K562 (cell line): ENCODE results near the gene IL17RA. TPM values are rescaled to one million over a fixed set of nuclear protein-coding genes. Genes with fewer than 3 reads are reported as not detected.

ENCODE experiments used
- ATAC-seq: fragments of 200-7000 bp; cut with Tn5 transposase; 3 replicates; pipeline ENCODE4 v1.9.1; 2020; ENCODE audit warnings: moderate library complexity
- BruUV-seq: library from RNA; stranded (reverse); fragments of 400-500 nt; replicated peaks from 2 replicates; lab custom pipeline; 2021; lab: Mats Ljungman, UMichigan
- CTCF ChIA-PET: fragments of 300-600 bp; formaldehyde crosslinking; extraction: SDS; loops from one replicate; lab custom pipeline; 2021; ENCODE audit warnings: low intra/inter-chr PET ratio; lab: Yijun Ruan, JAX
- POLR2A ChIA-PET: fragments of 300-600, 350-650 bp; sonication (Branson Sonifier 250); formaldehyde crosslinking; extraction: SDS; loops from one replicate; lab custom pipeline; 2021; ENCODE audit warnings: antibody characterized with exemption, inconsistent platforms; lab: Yijun Ruan, JAX
- DNase-seq, 4 experiments: peaks; one replicate each; pipeline versions ENCODE4 v3.0.0 to v3.0.0-alpha.2; 2011 to 2018; ENCODE audit warnings: low spot score in 3 of 4, mixed read lengths in 3 of 4; ENCODE audit errors: extremely low read depth in 1 of 4
- FAIRE-seq: peaks from 2 replicates; lab custom pipeline; 2011; peaks lifted over from hg19 to GRCh38; lab: Jason Lieb, UNC
- H2AFZ ChIP-seq: 2 replicates; pipeline ENCODE4 v1.6.0; 2011; ENCODE audit warnings: low read depth, low read length, control low read depth, inconsistent platforms
- H3K27ac ChIP-seq: fragments of 200-600 bp; 3 replicates; pipeline ENCODE4 v1.8.0; 2011; ENCODE audit warnings: low read depth, mild to moderate bottlenecking, control low read depth, inconsistent platforms, low read length, moderate library complexity, mixed read lengths; ENCODE audit errors: extremely low read depth
- H3K27me3 ChIP-seq, 2 experiments: fragments of 300-600 bp in 1 of 2; 2 replicates in 1 of 2; 3 replicates in 1 of 2; pipeline versions ENCODE4 v1.6.0 to v1.8.0; 2011; ENCODE audit warnings: inconsistent platforms in 2 of 2, low read length in 2 of 2, mild to moderate bottlenecking in 1 of 2, mixed read lengths in 1 of 2, moderate library complexity in 1 of 2; ENCODE audit not compliant: control insufficient read depth in 2 of 2, insufficient read depth in 2 of 2
- H3K36me3 ChIP-seq: fragments of 300-600 bp; 3 replicates; pipeline ENCODE4 v1.8.0; 2011; ENCODE audit warnings: mild to moderate bottlenecking, low read length, inconsistent platforms; ENCODE audit not compliant: control insufficient read depth, insufficient read depth
- H3K4me1 ChIP-seq, 2 experiments: fragments of 200-600 bp in 1 of 2; replicated peaks in 1 of 2; 2 replicates in 1 of 2; 3 replicates in 1 of 2; pipeline versions ENCODE4 v1.5.1 to v1.8.0; 2011; ENCODE audit warnings: inconsistent platforms in 2 of 2, low read length in 2 of 2, mild to moderate bottlenecking in 1 of 2, mixed read lengths in 1 of 2, moderate library complexity in 1 of 2; ENCODE audit not compliant: control insufficient read depth in 2 of 2, insufficient read depth in 2 of 2
- H3K4me2 ChIP-seq: 2 replicates; pipeline ENCODE4 v1.6.1; 2011; ENCODE audit warnings: low read length, control low read depth, inconsistent platforms, mixed read lengths; ENCODE audit not compliant: insufficient read depth
- H3K4me3 ChIP-seq: fragments of 200-600 bp; sonication (generic), shearing (Covaris generic); 2 replicates; pipeline ENCODE4 v1.5.1; 2016; ENCODE audit warnings: control low read depth, inconsistent platforms
- H3K79me2 ChIP-seq: fragments of 200-600 bp; 3 replicates; pipeline ENCODE4 v1.8.0; 2011; ENCODE audit warnings: low read length, inconsistent platforms; ENCODE audit not compliant: control insufficient read depth, insufficient read depth
- H3K9ac ChIP-seq, 2 experiments: 2 replicates each; pipeline versions ENCODE4 v1.6.0 to v1.6.1; 2011; ENCODE audit warnings: low read depth in 2 of 2, low read length in 2 of 2, control low read depth in 1 of 2, inconsistent platforms in 1 of 2, mild to moderate bottlenecking in 1 of 2, mixed read lengths in 1 of 2; ENCODE audit not compliant: insufficient read depth in 1 of 2
- H3K9me1 ChIP-seq: one replicate; pipeline ENCODE4 v1.6.0; 2011; ENCODE audit warnings: inconsistent platforms, mild to moderate bottlenecking, low read length, moderate library complexity; ENCODE audit not compliant: control insufficient read depth, insufficient read depth
- H3K9me3 ChIP-seq: replicated peaks from 2 replicates; pipeline ENCODE4 v1.5.1; 2011; ENCODE audit warnings: low read depth, low read length, inconsistent platforms; ENCODE audit not compliant: control insufficient read depth, insufficient read depth
- H4K20me1 ChIP-seq: replicated peaks from 2 replicates; pipeline ENCODE4 v1.6.1; 2011; ENCODE audit warnings: low read length, inconsistent platforms, mixed read lengths; ENCODE audit not compliant: control insufficient read depth, insufficient read depth
- CEBPZ ChIP-seq: fragments of 150-350 bp; IDR thresholded peaks from 2 replicates; pipeline ENCODE4 v1.6.1; 2014; ENCODE audit warnings: low read depth, mild to moderate bottlenecking, low read length, borderline replicate concordance
- DLX4 ChIP-seq: fragments of 250-450 bp; sonication (Bioruptor Pico); IDR thresholded peaks from 2 replicates; pipeline ENCODE4 v1.6.1; 2021; ENCODE audit warnings: mild to moderate bottlenecking
- DMBX1 ChIP-seq: fragments of 250-450 bp; sonication (Bioruptor Pico); IDR thresholded peaks from 2 replicates; pipeline ENCODE4 v1.8.0; 2022; ENCODE audit warnings: inconsistent platforms, mild to moderate bottlenecking, moderate library complexity, borderline replicate concordance
- FOSL1 ChIP-seq: fragments of 200-800 bp; sonication (Bioruptor generic); conservative IDR thresholded peaks from 2 replicates; pipeline ENCODE4 v1.6.1; 2016; ENCODE audit warnings: missing genetic modification characterization, missing compliant biosample characterization
- KAT8 ChIP-seq: fragments of 450-650 bp; IDR thresholded peaks from 2 replicates; pipeline ENCODE4 v1.6.1; 2016; ENCODE audit warnings: low read depth, mild to moderate bottlenecking
- NONO ChIP-seq, 2 experiments: fragments of 200-400 bp in 1 of 2; fragments of 450-650 bp in 1 of 2; formaldehyde crosslinking in 1 of 2; IDR thresholded peaks; 2 replicates each; pipeline ENCODE4 v1.6.1; 2017; ENCODE audit warnings: low read depth in 2 of 2, mild to moderate bottlenecking in 2 of 2, moderate library complexity in 2 of 2, low read length in 1 of 2
- PTBP1 ChIP-seq: fragments of 200-400 bp; formaldehyde crosslinking; IDR thresholded peaks from 2 replicates; pipeline ENCODE4 v1.6.1; 2017; ENCODE audit warnings: low read depth, low read length
- PTRF ChIP-seq: fragments of 450-650 bp; IDR thresholded peaks from 2 replicates; pipeline ENCODE4 v1.6.1; 2016; ENCODE audit warnings: mild to moderate bottlenecking, missing genetic modification characterization, missing compliant biosample characterization
- PTTG1 ChIP-seq: fragments of 450-650 bp; IDR thresholded peaks from 2 replicates; pipeline ENCODE4 v1.6.1; 2016; ENCODE audit warnings: low read depth, mild to moderate bottlenecking, missing genetic modification characterization, missing compliant biosample characterization
- RCOR1 ChIP-seq, 2 experiments: IDR thresholded peaks; 2 replicates each; pipeline ENCODE4 v1.6.1; 2012; ENCODE audit warnings: low read depth in 2 of 2, low read length in 2 of 2, borderline replicate concordance in 1 of 2, improper control_type of control experiment in 1 of 2
- RUNX1 ChIP-seq: sonication (generic); IDR thresholded peaks from 2 replicates; pipeline ENCODE4 v1.6.1; 2016; ENCODE audit warnings: antibody characterized with exemption, low read depth
- TBL1XR1 ChIP-seq, 2 experiments: IDR thresholded peaks; 2 replicates each; pipeline ENCODE4 v1.6.1; 2012; ENCODE audit warnings: improper control_type of control experiment in 2 of 2, low read length in 2 of 2, mild to moderate bottlenecking in 1 of 2
- WGBS: fragments of 100-300 bp; shearing (Covaris generic); methylation state at CpG from one replicate; pipeline ENCODE4 v1.1.6; 2016; ENCODE audit warnings: low coverage, mixed read lengths; ENCODE audit not compliant: insufficient coverage; ENCODE audit errors: missing lambda C conversion rate; 5-methylcytosine and 5-hydroxymethylcytosine counted together
- in situ Hi-C: fragments of 300-500 bp; cut with MboI; formaldehyde crosslinking; loops from 4 replicates; pipeline ENCODE4 v1.15.0; 2018; ENCODE audit warnings: inconsistent platforms, mixed read lengths
- intact Hi-C: fragments of 100-400 bp; cut with micrococcal nuclease; formaldehyde crosslinking; loops from 2 replicates; pipeline ENCODE4 v1.14.2; 2022
- polyA plus RNA-seq, 8 experiments: library from polyadenylated mRNA; depleted of rRNA in 4 of 8; stranded (reverse) in 5 of 8; unstranded in 3 of 8; fragments of >200 nt; fragmentation: Nextera tagmentation in 2 of 8; fragmentation: Illumina TruSeq in 1 of 8; extraction: Ambion mirVana in 2 of 8; extraction: Trizol in 1 of 8; gene quantifications; 2 replicates each; pipeline versions ENCODE4 v1.2.1 to v1.2.3, GENCODE V29; 2011 to 2014; ENCODE audit warnings: inconsistent platforms in 1 of 8, missing spikeins in 1 of 8
- total RNA-seq, 7 experiments: library from RNA; depleted of rRNA in 6 of 7; stranded (reverse); fragments of >200 nt in 6 of 7; fragmentation: Illumina TruSeq in 2 of 7; extraction: Trizol in 2 of 7; gene quantifications; 2 replicates each; pipeline versions ENCODE4 v1.2.1 to v1.2.3, GENCODE V29; 2011 to 2021; ENCODE audit warnings: low replicate concordance in 1 of 7
- TF ChIP-seq, protein P1 (sequence below), 3 experiments: fragments of 200-800 bp in 1 of 3; fragments of 250-450 bp in 1 of 3; fragments of 450-650 bp in 1 of 3; sonication (Bioruptor Pico) in 1 of 3; sonication (Bioruptor generic) in 1 of 3; formaldehyde crosslinking in 1 of 3; IDR thresholded peaks; 2 replicates each; pipeline versions ENCODE4 v1.6.1 to v1.8.0; 2016 to 2022; ENCODE audit warnings: mild to moderate bottlenecking in 2 of 3, missing genetic modification characterization in 2 of 3, missing compliant biosample characterization in 1 of 3, moderate library complexity in 1 of 3

Gene IL17RA
- total and polyA plus RNA-seq, 9 of the 15 experiments (the other 6 are each of a cell fraction or from before 2014, with no cell fraction given): 0.17 to 11.8 (median 3.7) TPM

DNA sequence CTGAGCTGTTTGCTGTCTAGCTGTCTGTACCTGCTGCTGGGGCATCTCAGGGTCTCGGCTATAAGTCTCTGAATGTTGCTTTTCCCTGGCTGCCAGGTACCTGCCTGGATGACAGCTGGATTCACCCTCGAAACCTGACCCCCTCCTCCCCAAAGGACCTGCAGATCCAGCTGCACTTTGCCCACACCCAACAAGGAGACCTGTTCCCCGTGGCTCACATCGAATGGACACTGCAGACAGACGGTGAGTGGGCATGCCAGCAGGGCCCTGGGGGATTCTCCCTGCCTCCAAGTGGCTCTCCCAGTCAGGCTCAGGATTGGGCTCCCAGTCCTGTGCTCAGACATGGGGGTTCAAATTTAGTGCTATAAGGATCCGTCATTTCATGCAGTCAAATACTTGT lies 12.9 kb downstream of the IL17RA start (continued):
- TF ChIP-seq CEBPZ (no peak), RUNX1 (no peak), DLX4 (CRISPR knock-in tag) (no peak), DMBX1 (CRISPR knock-in tag) (no peak), PTRF (tag) (no peak)

DNA sequence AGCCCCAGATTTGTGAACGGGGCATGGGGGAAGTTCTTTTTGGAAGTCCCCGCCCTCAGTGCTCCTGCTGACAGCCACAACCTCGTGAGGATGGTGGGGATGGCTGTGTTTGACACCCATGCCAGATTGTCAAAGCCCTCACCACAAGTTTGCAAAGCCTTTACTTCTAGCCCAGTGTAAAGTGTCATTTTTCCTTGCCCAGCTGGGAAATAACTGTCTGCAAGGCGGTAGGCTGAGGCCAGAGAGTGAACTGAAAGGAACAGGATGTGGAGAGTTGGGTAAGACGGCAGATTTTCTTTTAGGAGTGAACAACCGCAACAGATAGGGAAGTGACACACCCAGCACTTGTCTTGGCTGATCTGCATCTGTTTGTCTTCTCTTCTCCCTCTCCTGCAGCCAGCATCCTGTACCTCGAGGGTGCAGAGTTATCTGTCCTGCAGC lies 13.6 kb downstream of the IL17RA start:
- FAIRE-seq: peak; percentile 74
- H3K36me3 ChIP-seq: peaks cover 50% of the 10 kb centered on the region; the same call in 2 of the 3 replicates
- TF ChIP-seq KAT8 (no peak), NONO (IDR thresholded peaks at IDR 0.05; ENCODE audit: low read depth in 2 of 2, low read length in 1 of 2) (no peak), PTBP1 (no peak), PTTG1 (tag) (no peak), TBL1XR1 (IDR thresholded peaks at IDR 0.05; ENCODE audit: low read length in 2 of 2) (peak in 1 of 2 experiments; percentile 48; a peak in 1 of 4 replicates), FOSL1 (peak; percentile 48; the same call in 1 of the 2 replicates), RCOR1 (IDR thresholded peaks at IDR 0.05; ENCODE audit: borderline replicate concordance in 1 of 2, low read depth in 2 of 2, low read length in 2 of 2) (peak; percentile 36 to 98; a peak in 3 of 4 replicates)
- TF ChIP-seq, protein P1, sequence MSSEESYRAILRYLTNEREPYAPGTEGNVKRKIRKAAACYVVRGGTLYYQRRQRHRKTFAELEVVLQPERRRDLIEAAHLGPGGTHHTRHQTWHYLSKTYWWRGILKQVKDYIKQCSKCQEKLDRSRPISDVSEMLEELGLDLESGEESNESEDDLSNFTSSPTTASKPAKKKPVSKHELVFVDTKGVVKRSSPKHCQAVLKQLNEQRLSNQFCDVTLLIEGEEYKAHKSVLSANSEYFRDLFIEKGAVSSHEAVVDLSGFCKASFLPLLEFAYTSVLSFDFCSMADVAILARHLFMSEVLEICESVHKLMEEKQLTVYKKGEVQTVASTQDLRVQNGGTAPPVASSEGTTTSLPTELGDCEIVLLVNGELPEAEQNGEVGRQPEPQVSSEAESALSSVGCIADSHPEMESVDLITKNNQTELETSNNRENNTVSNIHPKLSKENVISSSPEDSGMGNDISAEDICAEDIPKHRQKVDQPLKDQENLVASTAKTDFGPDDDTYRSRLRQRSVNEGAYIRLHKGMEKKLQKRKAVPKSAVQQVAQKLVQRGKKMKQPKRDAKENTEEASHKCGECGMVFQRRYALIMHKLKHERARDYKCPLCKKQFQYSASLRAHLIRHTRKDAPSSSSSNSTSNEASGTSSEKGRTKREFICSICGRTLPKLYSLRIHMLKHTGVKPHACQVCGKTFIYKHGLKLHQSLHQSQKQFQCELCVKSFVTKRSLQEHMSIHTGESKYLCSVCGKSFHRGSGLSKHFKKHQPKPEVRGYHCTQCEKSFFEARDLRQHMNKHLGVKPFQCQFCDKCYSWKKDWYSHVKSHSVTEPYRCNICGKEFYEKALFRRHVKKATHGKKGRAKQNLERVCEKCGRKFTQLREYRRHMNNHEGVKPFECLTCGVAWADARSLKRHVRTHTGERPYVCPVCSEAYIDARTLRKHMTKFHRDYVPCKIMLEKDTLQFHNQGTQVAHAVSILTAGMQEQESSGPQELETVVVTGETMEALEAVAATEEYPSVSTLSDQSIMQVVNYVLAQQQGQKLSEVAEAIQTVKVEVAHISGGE (CRISPR knock-in tag; IDR thresholded peaks at IDR 0.05): no peak

More for the DNA sequence above, 13.6 kb downstream of the IL17RA start:
- Histone ChIP-seq H3K9ac (no peak overlapping the region), H3K27me3 (no peaks in the 10 kb centered on the region), H3K4me1 (peaks cover 12 to 13% of the 10 kb centered on the region in 2 experiments), H3K4me2 (no peak overlapping the region), H3K4me3 (no peak overlapping the region), H3K9me1 (no peaks in the 10 kb centered on the region), H4K20me1 (no peaks in the 10 kb centered on the region; the same call in 1 of the 2 replicates), H3K27ac (no peak overlapping the region), H3K79me2 (no peaks in the 10 kb centered on the region), H2AFZ (no peak overlapping the region), H3K9me3 (no peaks in the 10 kb centered on the region)
- peak; percentile 63 for ATAC-seq
- intact Hi-C loops (no loop called here), in situ Hi-C loops (no loop called here)
- peak in 2 of 4 experiments; percentile 34 to 41 for DNase-seq
- POLR2A ChIA-PET: interaction anchor here (0.7 to 3.3 kb wide), 5 partner anchors 9 to 1960 kb away, joined by 3 to 18 read pairs (median 4); no protein-coding TSS in a partner anchor
- WGBS: 22% methylated on average over 7 of the region's 7 CpGs
- CTCF ChIA-PET: no interaction called here
- BruUV-seq: no TSS peak
